D721Med (cell line): ENCODE data around the gene RPS6KA6.

Source experiments
- DNase-seq: peaks from one replicate; pipeline ENCODE4 v3.0.0; 2011; ENCODE audit warnings: low spot score; ENCODE audit not compliant: insufficient read length
- FAIRE-seq: peaks from 2 replicates; lab custom pipeline; 2011; peaks lifted over from hg19 to GRCh38; lab: Jason Lieb, UNC
- CTCF ChIP-seq: IDR thresholded peaks from 2 replicates; pipeline ENCODE4 v1.5.1; 2012; ENCODE audit warnings: mild to moderate bottlenecking, control low read depth; ENCODE audit not compliant: insufficient read depth; ENCODE audit errors: missing control alignments

The RPS6KA6 gene

GRCh38 chrX:84216406-84216805 is 28.4 kb upstream of the RPS6KA6 start:
- no peak for TF ChIP-seq CTCF
- DNase-seq (no peak), FAIRE-seq (no peak)

- no peak for DNase-seq
- FAIRE-seq: no peak
- no peak for TF ChIP-seq CTCF
These were observed 17.3 kb upstream of the RPS6KA6 start for GRCh38 chrX:84205276-84205675.

GRCh38 chrX:84199688-84200087 is 11.7 kb upstream of the RPS6KA6 start:
- no peak for DNase-seq
- no peak for TF ChIP-seq CTCF
- FAIRE-seq: peak; percentile 51

DNA sequence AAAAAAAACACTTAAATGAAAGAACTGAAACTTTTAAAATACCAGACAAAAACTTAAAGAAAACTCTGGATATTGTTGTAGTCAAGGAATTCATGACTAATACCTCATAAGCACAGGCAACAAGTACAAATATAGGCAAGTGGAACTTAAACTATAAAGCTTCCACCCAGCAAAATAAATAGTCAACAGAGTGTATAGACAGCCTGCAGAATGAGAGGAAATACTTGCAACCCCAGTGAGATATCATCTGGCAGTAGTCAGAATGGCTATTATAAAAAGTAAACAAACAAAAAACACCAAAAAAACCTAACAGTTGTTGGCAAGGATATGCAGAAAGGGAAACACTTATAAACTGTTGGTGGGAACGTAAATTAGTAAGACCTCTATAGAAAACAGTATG is 9.6 kb upstream of the RPS6KA6 start:
- no peak for TF ChIP-seq CTCF
- DNase-seq: no peak
- FAIRE-seq: no peak

GRCh38 chrX:84192006-84192405 is 4.0 kb upstream of the RPS6KA6 start:
- TF ChIP-seq CTCF: no peak
- FAIRE-seq (no peak), DNase-seq (no peak)

DNA sequence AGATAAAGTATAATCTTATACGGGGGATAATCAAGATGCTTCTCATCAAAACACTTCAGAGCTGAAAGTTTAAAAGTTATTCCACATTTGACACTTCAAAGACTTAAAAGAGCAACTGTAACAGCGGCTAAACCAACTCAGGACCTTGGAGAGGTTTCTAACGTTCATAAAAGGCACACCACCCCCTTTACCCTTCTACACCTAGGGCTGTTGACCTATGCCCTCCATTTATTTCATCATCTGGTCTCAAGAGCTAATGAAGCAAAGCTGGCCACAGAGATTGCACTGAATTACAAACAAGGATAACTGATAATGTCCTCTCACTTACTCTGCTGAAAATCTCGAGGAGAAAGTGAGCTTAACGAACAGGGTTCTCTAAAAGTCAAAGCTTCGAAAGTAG is 1.1 kb upstream of the RPS6KA6 start:
- no peak for DNase-seq
- no peak for TF ChIP-seq CTCF
- no peak for FAIRE-seq

DNA sequence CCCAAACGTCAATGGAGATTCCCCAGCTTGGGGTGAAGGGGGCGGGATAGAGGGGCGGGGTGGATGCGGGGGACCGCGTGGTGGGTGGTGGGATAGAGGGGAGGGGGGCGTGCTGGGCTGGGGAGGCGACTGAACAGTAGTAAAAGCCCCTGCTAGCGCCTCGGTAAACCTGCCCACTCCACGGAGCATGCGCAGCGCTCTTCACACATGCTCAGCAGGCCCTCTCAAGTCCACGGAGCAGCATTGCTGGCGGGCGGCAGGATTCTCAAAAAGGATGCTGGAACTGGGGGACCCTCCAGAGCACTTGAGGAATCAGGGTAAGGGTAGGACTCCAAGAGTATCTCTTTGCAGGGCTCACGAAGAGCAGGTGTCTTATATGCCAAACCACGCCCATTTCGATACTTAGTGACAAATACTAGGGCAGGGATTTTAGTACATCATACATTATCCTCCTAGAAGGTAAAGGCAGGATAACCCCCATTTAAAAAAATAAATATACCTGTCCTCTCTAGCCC is 378 bp upstream of the RPS6KA6 start:
- FAIRE-seq: no peak
- no peak for TF ChIP-seq CTCF
- peak; percentile 19 for DNase-seq
